HT-29 (cell line): ENCODE measurements around the gene TTC31. TPM values are rescaled to one million over a fixed set of nuclear protein-coding genes. Genes with fewer than 3 reads are reported as not detected.
A peak's percentile ranks its signal among the peaks of the same experiment; 100 is the strongest.

Source experiments
- DNase-seq: peaks from one replicate; pipeline ENCODE4 v3.0.0-alpha.2; 2015; ENCODE audit warnings: low spot score
- total RNA-seq: library from RNA; depleted of rRNA; stranded (reverse); fragments of >200 nt; shearing (Covaris generic); gene quantifications from 2 replicates; pipeline ENCODE4 v1.2.3, GENCODE V29; 2014

TTC31 gene
- total RNA-seq, 1 experiment from 2014 or later: 13.4 TPM

- no peak for DNase-seq
Observed at GRCh38 chr2:74503506-74504475, 20.9 kb downstream of the TTC31 start.

- DNase-seq: no peak
Observed at GRCh38 chr2:74504591-74504990, 21.7 kb downstream of the TTC31 start.

DNA sequence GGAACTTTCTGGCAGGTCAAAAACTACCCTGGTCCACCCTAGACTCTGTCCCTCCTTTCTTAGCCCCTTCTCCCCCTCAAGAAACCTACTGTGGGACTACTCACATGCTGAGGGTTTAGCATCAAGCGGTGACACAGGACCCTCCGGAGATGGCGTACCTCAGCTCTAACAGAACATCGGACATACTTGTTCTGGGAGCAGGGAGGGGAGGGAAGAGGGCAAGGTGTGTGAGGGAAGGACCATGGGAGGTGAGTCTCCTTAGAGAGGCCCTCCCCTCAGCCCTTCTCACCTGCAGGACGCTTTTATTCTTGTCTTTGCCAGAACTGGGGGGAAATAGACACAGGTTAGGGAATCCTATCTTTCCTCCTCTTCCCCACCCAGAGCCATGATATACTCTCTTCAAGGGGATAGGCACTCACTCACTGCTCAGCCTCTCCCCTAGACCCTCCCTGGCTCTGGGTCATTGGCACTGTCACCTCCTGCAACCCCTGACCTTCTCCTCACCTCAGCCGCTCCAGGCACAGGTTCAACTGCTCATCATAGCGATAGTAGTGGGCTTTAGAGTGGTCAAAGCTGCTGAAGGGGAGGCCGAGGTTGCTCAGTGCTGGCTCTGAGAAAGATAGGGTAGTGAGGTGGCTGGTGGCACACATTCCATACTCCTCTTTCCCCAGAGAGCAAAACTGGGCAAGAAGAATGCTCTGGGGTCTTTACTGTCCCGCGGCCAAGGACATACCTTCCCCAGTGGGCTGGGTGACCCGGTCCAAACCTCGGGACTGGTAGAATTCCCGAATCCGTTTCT is 22.8 kb downstream of the TTC31 start:
- DNase-seq: no peak

DNA sequence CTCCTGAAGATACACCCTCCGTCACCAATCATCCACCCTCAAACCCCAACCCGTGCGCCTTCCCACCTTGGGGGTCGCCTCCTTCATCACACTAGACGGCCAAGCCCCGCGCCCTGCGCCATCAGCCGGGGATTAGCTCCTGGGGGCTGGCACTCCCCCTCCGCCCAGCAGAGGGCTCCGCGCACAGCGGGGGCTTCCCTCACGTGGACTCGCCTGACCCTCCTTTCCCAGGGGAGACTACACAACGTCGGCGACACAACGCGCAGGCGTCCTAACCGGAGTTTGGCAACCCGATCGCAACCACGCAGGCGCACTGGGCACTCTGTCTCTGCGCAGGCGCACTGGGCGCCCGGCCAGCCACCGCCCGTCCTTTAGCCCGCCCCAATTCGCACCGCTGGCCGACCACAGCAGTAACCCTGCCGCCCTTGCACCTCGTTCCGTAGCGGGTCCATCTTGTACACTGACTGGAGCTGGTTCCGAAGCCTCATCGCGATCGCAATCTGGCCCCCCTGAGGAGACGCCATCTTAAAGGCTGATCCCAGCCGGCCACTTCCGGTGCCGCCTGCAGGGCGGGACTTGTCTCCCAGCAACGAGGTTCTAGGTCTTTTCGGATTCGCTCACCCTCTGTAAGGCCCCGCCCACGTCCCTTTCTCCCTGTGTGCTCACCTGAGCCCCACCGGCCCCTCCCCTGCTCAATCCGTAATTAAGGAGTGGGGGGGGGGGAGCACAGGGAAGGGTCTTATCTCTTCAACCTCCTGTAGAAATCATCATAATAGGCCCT is 24.5 kb downstream of the TTC31 start, which contains the start of gene PCGF1:
Gene PCGF1, minus strand, starts transcription at position 551 of the 781 bp plus-strand sequence. Its CDS starts 27 bp downstream, at position 524.
- peak; percentile 99 for DNase-seq

- peak; percentile 39 for DNase-seq
Observed at GRCh38 chr2:74507926-74508520, 25.1 kb downstream of the TTC31 start.

DNA sequence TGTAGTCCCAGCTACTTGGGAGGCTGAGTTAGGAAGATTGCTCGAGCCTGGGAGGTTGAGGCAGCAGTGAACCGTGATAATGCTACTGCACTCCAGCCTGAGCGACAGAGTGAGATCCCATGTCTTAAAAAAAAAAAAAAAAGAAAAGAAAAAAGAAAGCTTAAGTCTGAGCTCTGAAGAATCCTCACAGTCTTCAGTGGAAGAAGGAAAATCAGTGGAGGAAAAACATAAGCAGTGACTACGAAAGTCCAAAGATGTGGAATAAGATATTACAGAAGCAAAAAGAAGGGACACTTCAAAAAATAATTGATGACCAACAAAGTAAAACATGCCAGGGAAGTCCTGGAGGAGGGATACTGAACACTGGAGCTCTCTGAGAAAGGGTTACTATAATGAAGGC is 27.4 kb downstream of the TTC31 start:
- no peak for DNase-seq

- DNase-seq: no peak
Observed at GRCh38 chr2:74511104-74511989, 28.5 kb downstream of the TTC31 start.

DNA sequence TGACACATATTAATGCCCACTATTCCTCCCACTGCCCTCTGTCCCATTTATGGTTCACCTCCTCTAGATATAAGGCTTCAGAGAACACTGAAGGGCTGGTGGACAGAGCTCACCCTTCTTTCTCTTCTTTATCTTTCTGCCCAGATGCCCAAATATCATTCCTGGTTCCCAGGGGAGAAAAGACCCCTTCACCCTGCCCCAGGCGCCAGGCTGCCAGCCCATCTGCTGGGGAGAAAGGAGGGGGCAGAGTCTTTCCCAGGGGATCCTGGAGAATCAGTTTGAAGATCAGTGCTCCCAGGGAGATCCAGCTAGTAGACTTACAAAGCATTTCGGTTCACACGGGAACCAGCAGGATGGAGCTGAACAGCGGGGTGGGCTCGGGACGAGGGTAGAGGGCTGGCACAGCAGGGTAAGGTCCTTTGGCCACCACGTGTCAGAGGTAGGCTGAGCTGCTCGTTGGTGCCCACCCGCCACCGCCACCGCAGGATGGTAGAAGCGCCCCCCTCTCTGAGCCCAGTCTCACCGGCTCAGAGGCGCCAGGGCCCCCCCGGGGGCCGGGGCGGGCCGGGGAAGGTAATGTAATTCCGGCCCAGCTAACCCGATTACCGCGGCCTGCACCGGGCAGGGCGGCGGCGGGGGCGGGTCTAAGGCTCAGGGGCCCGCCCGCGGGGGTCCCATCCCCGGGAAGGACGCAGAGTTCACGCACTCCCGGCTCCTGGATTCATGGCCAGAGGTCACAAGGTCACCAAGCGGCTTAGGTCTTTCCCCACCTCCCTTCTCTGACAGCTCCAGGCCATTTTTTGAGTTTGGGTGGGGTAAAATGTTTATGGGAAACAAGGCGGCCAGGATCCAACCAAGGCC is 30.1 kb downstream of the TTC31 start:
- DNase-seq: no peak

DNA sequence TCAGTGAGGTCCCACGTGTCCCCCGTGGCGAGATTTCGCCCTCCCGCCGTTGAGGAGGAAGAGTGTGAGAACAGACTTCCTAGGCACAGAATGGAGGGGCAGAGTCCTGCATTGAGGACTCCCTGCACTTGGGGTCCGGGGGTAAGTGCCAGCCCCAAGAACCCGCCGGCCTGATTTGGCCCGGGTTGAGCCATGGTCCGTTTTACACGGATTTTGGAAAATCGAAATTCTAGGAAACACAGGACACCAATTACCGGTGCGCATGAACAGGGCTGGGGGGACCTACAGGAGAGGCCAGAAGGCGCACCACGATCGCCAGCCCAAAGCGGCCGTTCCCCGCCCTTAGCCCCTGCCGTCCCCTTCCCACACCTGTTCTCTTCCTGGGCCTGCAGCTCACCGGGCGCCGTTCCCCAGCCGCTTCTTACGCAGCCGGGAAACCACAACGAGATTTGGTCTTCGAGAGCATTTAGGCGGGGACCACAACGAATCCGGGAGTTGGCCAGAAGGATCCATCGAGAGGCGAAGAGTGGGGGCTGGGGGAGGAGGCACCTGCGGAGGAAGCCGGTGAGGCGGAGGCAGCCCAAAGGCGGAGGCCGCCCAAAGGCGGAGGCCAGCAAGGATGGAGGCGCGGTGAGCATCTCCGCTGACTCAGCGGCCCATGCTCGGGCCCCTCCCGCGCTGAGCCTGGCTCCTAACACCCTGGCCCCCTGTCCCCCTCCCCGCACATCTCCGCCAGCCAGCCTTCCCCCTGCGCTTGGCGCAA is 30.9 kb downstream of the TTC31 start:
- DNase-seq: no peak

DNA sequence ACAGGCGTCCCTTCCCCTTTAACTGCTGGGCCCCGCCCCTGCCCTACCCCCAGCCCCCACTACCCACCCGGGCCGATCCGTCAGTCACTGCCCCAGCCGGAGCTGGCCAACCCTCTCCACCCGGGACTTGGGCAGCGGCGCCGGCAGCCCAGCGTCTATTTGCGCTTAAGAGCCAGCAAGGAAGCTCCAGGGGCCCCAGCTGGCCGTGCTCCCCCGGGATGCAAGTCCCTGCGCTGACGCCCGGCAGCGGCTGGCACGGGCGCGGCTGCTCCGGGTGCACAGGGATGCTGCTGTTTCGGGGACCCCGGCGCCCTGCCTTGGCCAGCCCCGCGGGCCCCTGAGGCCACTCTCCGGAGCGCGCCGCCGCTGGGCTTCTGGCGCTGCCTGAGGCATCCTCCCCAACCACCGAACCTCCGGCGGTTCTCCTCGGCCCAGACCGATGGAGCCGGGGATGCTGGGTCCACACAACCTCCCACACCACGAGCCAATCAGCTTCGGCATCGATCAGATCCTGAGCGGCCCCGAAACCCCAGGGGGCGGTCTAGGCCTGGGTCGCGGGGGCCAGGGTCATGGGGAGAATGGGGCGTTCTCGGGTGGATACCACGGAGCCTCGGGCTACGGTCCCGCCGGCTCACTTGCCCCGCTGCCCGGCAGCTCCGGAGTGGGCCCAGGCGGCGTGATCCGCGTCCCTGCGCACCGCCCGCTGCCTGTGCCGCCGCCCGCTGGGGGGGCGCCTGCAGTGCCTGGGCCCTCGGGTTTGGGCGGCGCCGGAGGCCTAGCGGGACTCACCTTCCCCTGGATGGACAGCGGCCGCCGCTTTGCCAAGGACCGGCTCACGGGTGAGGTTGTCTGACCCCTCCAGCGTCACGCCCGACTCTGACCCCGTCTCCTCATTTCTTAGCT is 31.7 kb downstream of the TTC31 start, which contains the start of gene TLX2:
Gene TLX2, plus strand, starts transcription at position 83 of the 903 bp plus-strand sequence. Its CDS starts 357 bp downstream, at position 440.
- no peak for DNase-seq

DNA sequence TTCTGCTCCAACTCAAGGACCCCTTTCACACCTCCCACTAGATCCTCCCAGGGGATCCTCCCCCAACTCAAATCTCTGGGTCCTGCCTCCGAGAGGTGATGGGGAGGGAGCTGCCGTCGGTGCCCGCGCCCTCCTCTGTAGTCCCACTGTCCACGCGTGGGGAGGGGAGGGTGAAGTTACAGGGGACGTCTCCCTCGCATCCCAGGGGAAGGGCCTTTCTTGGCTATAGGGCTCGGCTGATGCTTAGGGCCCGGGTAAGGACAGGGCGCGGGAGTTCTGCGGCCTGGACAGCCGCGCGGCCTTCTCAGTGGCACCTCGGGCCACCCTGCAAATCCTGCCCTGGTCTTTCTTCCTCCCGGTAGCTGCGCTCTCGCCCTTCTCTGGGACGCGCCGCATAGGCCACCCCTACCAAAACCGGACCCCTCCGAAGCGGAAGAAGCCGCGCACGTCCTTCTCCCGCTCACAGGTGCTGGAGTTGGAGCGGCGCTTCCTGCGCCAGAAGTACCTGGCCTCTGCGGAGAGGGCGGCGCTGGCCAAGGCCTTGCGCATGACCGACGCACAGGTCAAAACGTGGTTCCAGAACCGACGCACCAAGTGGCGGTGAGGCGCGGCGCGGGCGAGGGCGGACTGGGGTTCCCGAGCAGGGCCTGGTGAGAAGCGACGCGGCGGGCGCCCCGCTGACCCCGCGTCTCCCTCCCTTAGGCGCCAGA is 32.5 kb downstream of the TTC31 start:
- no peak for DNase-seq

DNA sequence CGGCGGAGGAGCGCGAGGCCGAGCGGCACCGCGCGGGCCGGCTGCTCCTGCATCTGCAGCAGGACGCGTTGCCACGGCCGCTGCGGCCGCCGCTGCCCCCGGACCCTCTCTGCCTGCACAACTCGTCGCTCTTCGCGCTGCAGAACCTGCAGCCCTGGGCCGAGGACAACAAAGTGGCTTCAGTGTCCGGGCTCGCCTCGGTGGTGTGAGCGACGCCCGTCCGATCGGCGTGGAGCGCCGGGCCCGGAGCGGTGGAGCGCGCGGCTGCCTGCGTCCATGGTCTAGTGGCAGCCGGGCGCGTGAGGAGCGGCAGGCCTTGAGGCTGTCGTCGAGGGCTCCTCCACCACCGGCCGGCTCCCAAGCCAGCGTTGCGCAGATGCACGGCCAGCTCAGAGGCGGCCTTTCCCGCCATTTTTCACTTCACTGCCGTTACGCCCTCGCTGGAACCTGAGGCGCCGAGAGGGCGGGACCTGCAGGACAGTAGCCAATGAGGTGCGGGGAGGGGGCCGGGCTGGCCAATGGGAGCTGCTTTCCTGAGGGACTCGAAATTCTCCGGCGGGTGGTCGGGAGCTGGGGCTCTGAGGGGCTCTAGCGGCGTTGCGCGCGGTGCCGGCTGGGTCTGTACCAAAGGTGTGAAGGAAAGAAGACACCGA is 33.2 kb downstream of the TTC31 start:
- DNase-seq: no peak

- no peak for DNase-seq
Observed at GRCh38 chr2:74516650-74517049, 33.8 kb downstream of the TTC31 start.

DNA sequence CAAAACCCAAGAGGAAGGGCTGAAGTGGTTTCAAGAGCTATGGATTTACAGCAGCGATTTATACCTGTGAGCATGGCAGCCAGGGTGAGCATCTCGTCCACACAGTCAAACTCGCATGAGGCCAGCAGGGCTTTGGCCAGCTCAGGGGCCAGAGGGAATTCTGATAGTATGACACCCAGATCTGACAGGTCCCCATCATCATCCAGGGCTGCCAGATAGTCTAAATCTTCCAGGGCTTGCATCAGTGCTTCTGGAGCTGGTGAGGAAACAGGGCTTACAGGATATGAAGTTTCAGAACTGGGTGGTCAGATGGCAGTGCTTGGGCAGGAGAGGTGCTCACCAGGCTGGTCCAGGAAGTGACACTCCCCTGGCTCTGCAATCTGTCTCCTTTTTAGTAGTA is 39.6 kb downstream of the TTC31 start:
- DNase-seq: no peak

GRCh38 chr2:74524005-74524404 is 41.1 kb downstream of the TTC31 start:
- DNase-seq: no peak
